OCI-LY1 (cell line): ENCODE results near the gene WDR11.

Experiments
- H2AFZ ChIP-seq: fragments of 200-600 bp; sonication (generic), shearing (Covaris generic); 2 replicates; pipeline ENCODE4 v1.6.0; 2014; ENCODE audit warnings: antibody characterized with exemption, mild to moderate bottlenecking, low read length
- H3F3A ChIP-seq: fragments of 200-600 bp; sonication (generic), shearing (Covaris generic); 2 replicates; pipeline ENCODE4 v1.6.0; 2014; ENCODE audit warnings: mild to moderate bottlenecking, antibody characterized with exemption, low read length, moderate library complexity; ENCODE audit not compliant: insufficient read depth
- H3K27ac ChIP-seq: fragments of 200-600 bp; sonication (generic); 2 replicates; pipeline ENCODE4 v1.5.1; 2014; ENCODE audit warnings: low read length, mixed run types, mild to moderate bottlenecking, low read depth; ENCODE audit not compliant: poor library complexity, severe bottlenecking
- H3K27me3 ChIP-seq: fragments of 200-600 bp; sonication (generic); 2 replicates; pipeline ENCODE4 v1.6.0; 2014; ENCODE audit warnings: antibody characterized with exemption, mild to moderate bottlenecking, low read length, moderate library complexity; ENCODE audit not compliant: insufficient read depth
- H3K36me3 ChIP-seq: fragments of 200-600 bp; sonication (generic); 2 replicates; pipeline ENCODE4 v1.6.1; 2014; ENCODE audit warnings: mild to moderate bottlenecking, antibody characterized with exemption, low read length, moderate library complexity, mixed read lengths; ENCODE audit not compliant: insufficient read depth
- H3K4me1 ChIP-seq: fragments of 200-600 bp; sonication (generic); 2 replicates; pipeline ENCODE4 v1.5.1; 2014; ENCODE audit warnings: mild to moderate bottlenecking, low read length, moderate library complexity; ENCODE audit not compliant: insufficient read depth, severe bottlenecking
- H3K4me2 ChIP-seq: fragments of 200-600 bp; sonication (generic), shearing (Covaris generic); 2 replicates; pipeline ENCODE4 v1.6.1; 2014; ENCODE audit warnings: low read length
- H3K4me3 ChIP-seq: fragments of 200-600 bp; sonication (generic); 2 replicates; pipeline ENCODE4 v1.5.1; 2014; ENCODE audit warnings: low read length, low read depth, mild to moderate bottlenecking, mixed read lengths; ENCODE audit not compliant: poor library complexity, severe bottlenecking
- H3K79me2 ChIP-seq: fragments of 200-600 bp; shearing (Covaris generic); 2 replicates; pipeline ENCODE4 v1.6.1; 2016; ENCODE audit warnings: mixed run types, low read length, mixed read lengths; ENCODE audit not compliant: insufficient read depth
- H3K9ac ChIP-seq: fragments of 200-600 bp; sonication (generic), shearing (Covaris generic); 2 replicates; pipeline ENCODE4 v1.6.1; 2014; ENCODE audit warnings: mild to moderate bottlenecking, low read length, mixed read lengths
- H3K9me2 ChIP-seq: fragments of 200-600 bp; sonication (generic), shearing (Covaris generic); 2 replicates; pipeline ENCODE4 v1.6.1; 2014; ENCODE audit warnings: low read depth, mild to moderate bottlenecking, low read length, mixed read lengths
- H3K9me3 ChIP-seq: fragments of 200-600 bp; shearing (Covaris generic); 2 replicates; pipeline ENCODE4 v1.6.1; 2014; ENCODE audit warnings: low read length, mixed read lengths
- H4K20me1 ChIP-seq: fragments of 200-600 bp; sonication (generic), shearing (Covaris generic); 2 replicates; pipeline ENCODE4 v1.6.0; 2016; ENCODE audit warnings: mild to moderate bottlenecking, low read length; ENCODE audit not compliant: insufficient read depth
- CTCF ChIP-seq: fragments of 200-600 bp; sonication (generic), shearing (Covaris generic); IDR thresholded peaks from 2 replicates; pipeline ENCODE4 v1.5.1; 2017; ENCODE audit warnings: mild to moderate bottlenecking, antibody characterized with exemption, low read length, moderate library complexity, mixed read lengths
- EZH2 ChIP-seq: fragments of 200-600 bp; sonication (generic), shearing (Covaris generic); IDR thresholded peaks from 2 replicates; pipeline ENCODE4 v1.8.0; 2017; ENCODE audit warnings: borderline replicate concordance, mixed run types, mild to moderate bottlenecking, antibody characterized with exemption, low read length, moderate library complexity, mixed read lengths

Gene WDR11

GRCh38 chr10:120810298-120810697 lies 40.9 kb upstream of the WDR11 start:
- Histone ChIP-seq H3K9ac (no peak overlapping the region), H3K27me3 (no peaks in the 10 kb centered on the region), H3K9me2 (no peaks in the 10 kb centered on the region), H3F3A (no peaks in the 10 kb centered on the region), H3K79me2 (no peaks in the 10 kb centered on the region), H2AFZ (no peak overlapping the region), H3K4me1 (no peaks in the 10 kb centered on the region), H3K27ac (no peak overlapping the region), H3K4me2 (no peak overlapping the region), H3K4me3 (no peak overlapping the region), H4K20me1 (no peaks in the 10 kb centered on the region), H3K36me3 (no peaks in the 10 kb centered on the region), H3K9me3 (no peaks in the 10 kb centered on the region)
- TF ChIP-seq CTCF, result no peak
- TF ChIP-seq EZH2, result no peak

GRCh38 chr10:120813085-120813484 lies 38.1 kb upstream of the WDR11 start:
- no peak overlapping the region for H3K9ac ChIP-seq
- no peaks in the 10 kb centered on the region for H3K4me1 ChIP-seq
- H3K4me3 ChIP-seq, result no peak overlapping the region
- TF ChIP-seq CTCF (no peak), EZH2 (no peak)
- H3K79me2 ChIP-seq, result no peaks in the 10 kb centered on the region
- H3K27me3 ChIP-seq, result no peaks in the 10 kb centered on the region
- H3K27ac ChIP-seq, result no peak overlapping the region
- H3K4me2 ChIP-seq, result no peak overlapping the region
- H2AFZ ChIP-seq, result no peak overlapping the region
- H3K9me2 ChIP-seq, result no peaks in the 10 kb centered on the region
- H4K20me1 ChIP-seq, result no peaks in the 10 kb centered on the region
- H3K9me3 ChIP-seq, result no peaks in the 10 kb centered on the region
- no peaks in the 10 kb centered on the region for H3F3A ChIP-seq
- H3K36me3 ChIP-seq, result no peaks in the 10 kb centered on the region

- no peak overlapping the region for H3K27ac ChIP-seq
- peaks cover 4% of the 10 kb centered on the region; the same call in 1 of the 2 replicates for H3K27me3 ChIP-seq
- no peaks in the 10 kb centered on the region for H3K79me2 ChIP-seq
- H4K20me1 ChIP-seq, result no peaks in the 10 kb centered on the region
- TF ChIP-seq CTCF, result no peak
- TF ChIP-seq EZH2, result no peak
- no peak overlapping the region for H3K4me2 ChIP-seq
- H3K9ac ChIP-seq, result no peak overlapping the region
- no peak overlapping the region for H3K4me3 ChIP-seq
- H3K9me2 ChIP-seq, result no peaks in the 10 kb centered on the region
- no peaks in the 10 kb centered on the region for H3K9me3 ChIP-seq
- no peak overlapping the region for H2AFZ ChIP-seq
- no peaks in the 10 kb centered on the region for H3K36me3 ChIP-seq
- H3F3A ChIP-seq, result no peaks in the 10 kb centered on the region
- no peaks in the 10 kb centered on the region for H3K4me1 ChIP-seq
Measured at GRCh38 chr10:120818301-120818700, 32.9 kb upstream of the WDR11 start.
